ENCODE data around the gene ROR2.
A peak's percentile ranks its signal among the peaks of the same experiment; 100 is the strongest.
"Not testable (repeated sequence)": the region's sequence is repeated elsewhere in the genome, so short reads cannot be mapped to it uniquely, and the experiment has no call there.

The ROR2 gene

DNA sequence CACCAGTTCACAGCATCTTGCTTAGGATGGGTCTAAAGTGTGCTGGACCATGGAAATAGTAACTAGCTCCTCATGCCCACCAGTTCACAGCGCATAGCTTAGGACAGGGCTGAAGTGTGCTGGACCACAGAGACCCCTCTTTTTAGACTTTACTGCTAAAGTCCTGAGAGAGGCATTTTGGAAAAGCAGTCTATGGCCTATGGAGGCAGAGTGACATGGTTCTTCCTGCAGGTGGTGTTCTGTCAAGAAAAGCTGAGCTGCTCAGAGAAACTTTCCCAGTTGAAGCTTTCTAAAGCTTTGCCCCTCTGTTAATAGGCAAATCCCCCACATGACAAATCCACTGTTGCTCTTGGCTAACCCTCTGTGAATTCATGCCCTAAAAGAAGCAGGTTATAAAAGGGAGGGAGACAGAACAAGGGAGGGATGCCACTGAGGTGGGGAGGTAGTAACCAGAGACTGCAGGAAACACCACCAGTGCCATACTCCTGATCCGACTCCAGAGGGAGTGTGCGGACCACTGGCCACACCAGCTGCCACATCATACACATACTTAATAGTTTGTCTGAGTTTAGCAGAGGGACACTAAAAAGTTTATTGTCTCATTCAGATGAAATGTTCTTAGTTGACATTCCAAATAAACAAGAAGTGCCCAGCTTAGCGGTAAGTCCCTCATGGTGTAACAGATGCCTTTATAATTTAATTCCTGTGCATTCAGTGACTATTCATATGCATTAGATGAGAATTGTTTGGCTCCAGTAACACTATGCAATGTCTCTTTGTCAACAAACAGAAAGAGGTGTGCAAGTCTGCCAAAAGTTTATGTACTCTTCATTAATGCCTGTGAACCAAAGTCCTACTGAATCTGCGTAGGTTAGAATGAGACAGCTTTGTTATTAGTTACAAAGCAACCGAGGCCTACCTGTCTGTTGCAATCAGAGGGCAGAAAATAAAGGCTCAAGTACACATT, 290.2 kb downstream of the ROR2 start:
- peak; percentile 10 for DNase-seq

DNA sequence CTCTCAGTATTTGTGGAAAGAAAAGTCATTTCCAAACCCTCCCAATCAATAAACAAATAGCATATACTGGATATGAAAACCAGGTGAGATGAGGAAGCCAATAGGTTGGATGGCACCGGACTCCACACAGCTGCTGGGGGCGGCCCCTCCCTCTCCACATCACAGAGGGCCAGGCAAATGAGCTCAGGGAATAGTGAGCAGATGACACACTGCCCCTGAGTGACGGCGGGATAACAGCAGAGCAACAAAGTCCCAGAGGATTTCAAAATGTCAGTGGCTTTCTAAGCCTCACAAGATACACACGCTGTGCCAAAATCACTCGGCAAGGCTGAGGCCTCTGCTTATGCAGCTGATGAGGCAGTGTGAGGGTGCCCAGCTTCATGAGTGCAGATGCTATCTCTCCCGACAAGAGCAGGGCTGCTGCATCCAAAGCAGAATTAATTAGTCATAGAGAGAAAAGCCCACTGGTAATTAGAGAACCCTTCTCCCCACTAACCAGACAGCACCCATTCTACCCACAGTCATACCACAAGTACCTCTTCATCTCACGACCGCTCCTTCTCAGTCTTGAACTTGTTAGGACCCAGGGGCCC, 291.4 kb downstream of the ROR2 start:
- DNase-seq, result no peak

- no peak for DNase-seq
Measured at GRCh38 chr9:91657501-91657900, 292.5 kb downstream of the ROR2 start.

DNA sequence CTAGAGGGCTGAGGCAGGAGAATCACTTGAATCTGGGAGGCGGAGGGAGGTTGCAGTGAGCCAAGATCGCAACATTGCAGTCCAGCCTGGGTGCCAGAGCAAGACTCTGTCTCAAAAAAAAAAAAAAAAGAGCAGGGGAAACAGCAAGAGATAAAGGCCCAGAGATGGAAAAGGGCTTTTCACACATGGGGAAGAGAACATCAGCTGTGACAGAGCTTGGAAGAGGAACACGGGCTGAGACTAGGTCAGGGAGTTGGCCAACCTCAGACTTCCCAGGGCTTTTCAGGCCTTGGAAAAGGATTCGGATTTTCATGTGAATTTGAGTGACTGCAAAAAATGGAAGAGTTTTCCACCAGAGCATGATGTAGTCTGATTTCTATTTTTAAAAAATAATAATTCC, 294.4 kb downstream of the ROR2 start:
- no peak for DNase-seq

GRCh38 chr9:91655215-91655614, 294.8 kb downstream of the ROR2 start:
- no peak for DNase-seq

DNA sequence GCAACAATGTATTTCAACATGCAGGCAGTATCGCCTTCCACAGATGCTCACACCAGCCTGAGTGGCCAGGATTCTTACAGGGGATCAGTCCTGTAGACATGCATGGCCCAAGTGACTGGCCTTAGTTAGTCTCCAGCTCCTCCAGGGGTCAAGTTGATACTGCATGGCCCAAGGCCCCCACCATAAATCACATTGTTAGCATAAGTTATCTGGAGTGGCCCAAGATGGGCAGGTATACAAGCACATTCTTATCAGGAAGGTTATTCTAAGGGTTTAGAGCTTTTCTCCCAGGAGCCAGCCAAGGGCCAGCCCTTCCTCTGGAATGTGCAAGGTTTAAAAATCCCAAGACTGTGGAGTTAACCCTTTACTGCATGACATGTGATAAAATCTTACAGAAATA, 295.5 kb downstream of the ROR2 start:
- DNase-seq, result no peak

- no peak for DNase-seq
Measured at GRCh38 chr9:91647371-91647770, 302.7 kb downstream of the ROR2 start.

DNA sequence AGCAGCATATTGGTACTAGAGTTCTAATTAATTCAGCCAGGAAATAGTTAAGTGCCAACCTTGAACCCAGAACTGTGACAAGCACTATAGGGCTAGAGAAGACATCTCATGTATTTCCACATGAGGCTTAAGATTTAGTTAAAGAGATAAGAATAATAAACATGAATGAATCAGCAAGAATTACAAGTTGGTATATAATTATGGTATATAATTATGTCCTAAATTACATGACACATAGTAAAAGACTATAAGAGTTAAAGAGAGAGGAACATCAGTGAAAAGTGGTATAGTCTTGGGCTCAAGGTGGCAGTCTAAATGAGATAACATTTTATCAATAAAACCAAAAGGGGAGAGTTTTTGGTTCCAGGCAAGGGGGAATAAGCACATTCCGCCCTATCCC, 303.3 kb downstream of the ROR2 start:
- no peak for DNase-seq

DNA sequence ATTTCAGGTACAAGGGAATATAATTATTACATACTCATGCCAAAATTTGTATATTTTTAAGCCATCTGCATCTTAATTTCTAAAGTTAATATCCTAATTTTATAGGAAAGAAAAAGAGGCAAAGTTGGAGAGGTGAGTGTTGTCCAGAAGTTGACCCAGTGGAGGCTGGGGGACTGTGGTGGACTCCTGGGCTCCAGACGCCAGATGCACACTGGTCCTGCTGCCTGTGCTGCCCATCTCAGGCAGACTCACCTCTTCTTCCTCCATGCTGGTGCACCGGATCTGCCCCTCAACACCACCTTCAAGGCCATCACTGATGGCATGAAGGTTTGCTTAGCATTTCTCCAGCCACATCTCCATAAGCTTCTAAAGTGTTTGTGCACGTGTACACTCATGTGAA, 305.6 kb downstream of the ROR2 start:
- DNase-seq, result no peak

- DNase-seq, result no peak
Measured at GRCh38 chr9:91643481-91644077, 306.4 kb downstream of the ROR2 start.

DNA sequence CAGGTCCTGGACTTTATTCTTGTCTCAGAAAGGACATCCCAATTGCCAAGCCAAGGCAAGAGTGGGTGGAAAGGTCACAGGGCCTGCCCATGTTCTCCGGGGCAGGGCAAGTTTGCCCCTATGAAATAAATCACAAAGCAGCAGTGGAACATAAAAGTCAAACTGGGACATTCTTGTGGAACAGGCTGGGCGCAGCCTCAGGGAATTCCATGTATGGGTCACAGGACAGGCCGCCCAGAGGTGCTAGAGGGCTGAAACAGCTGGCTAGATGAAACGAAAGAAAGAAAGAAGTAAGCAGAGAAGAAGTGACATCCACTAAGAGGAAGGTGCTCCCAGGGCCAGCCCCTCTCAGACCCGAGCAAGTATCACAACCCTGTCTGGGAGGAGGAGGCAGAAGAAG, 307.3 kb downstream of the ROR2 start:
- DNase-seq, result no peak

DNA sequence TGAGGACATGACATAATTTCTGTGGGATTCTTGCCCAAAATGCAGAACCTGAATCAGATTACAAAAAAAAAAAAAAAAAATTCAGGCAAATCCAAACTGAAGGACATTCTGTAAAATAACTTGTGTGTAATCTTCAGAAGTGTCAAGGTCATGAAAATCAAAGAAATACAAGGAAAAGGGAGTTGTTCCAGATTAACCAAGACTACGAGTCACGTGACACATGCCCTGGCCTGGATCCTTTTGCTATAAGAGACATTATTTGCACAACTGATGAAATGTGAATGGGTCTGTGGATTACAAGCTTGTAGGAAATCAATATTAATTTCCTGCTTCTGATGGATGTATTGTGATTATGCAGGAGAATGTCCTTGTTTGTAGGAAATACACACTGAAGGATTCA, 309.6 kb downstream of the ROR2 start:
- DNase-seq, result no peak

- no peak for DNase-seq
Measured at GRCh38 chr9:91639054-91639453, 311.0 kb downstream of the ROR2 start.

DNA sequence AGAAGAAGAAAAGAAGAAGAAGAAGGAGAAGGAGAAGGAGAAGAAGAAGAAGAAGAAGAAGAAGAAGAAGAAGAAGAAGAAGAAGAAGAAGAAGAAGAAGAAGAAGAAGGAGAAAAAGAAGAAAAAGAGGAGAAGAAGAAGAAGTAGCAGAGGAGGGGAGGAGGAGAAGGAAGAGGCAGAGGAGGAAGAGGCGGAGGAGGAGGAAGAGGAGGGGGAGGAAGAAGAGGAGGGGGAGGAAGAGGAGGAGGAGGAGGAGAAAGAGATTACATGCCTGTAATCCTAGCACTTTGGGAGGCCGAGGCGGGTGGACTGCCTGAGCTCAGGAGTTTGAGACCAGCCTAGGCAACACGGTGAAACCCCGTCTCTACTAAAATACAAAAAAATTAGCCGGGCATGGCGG, 315.2 kb downstream of the ROR2 start:
- DNase-seq, result not testable (repeated sequence)

GRCh38 chr9:91629718-91630117, 320.3 kb downstream of the ROR2 start:
- DNase-seq, result no peak

DNA sequence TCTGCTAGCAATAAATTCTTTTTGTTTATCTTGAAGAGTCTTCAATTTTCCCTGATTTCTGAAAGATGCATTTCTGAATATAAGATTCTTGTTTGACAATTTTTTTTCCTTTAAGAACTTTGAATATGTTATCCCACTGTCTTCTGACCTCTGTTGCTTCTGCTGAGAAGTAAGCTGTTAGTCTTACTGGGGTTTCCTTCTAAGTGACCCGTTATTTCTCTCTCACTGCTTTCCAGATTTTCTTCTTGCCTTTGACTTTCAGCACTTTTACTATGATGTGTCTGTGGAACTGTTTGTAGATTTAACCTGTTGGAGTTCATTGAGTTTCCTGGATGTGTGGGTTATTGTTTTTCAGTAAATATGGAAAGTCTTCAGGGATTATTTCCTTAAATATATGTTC, 321.1 kb downstream of the ROR2 start:
- DNase-seq, result no peak

DNA sequence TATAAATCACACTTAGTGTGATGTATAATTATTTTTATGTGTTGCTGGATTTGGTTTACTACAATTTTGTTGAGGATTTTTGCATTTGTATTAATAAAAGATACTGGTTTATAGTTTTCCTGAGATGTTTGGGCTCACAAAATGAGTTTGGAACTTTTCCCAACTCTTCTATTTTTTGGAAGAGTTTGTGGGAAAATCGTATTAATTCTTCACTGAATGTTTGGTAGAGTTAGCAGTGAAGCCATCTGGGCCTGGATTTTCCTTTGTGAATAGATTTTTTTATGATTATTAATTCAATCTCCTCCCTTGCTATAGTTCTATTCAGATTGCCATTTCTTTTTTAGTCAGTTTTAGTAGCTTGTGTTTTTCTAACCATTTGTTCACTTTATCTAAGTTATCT, 324.7 kb downstream of the ROR2 start:
- no peak for DNase-seq

DNA sequence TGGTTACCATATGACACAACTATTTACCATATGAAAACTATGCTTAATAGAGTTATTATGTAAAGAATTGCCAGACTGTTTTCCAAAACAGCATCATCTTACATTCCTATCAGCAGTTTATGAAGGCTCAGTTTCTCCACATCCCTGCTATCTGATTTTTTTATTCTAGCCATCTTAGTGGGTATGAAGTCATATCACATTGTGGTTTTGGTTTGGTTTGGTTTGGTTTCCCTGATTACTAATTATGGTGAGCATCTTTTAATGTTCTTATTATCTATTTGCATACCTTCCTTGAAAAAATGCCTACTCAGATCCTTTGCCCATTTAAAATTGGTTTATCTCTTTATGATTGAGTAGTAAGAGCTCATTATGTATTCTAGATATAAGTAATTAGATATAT, 327.0 kb downstream of the ROR2 start:
- DNase-seq, result no peak

DNA sequence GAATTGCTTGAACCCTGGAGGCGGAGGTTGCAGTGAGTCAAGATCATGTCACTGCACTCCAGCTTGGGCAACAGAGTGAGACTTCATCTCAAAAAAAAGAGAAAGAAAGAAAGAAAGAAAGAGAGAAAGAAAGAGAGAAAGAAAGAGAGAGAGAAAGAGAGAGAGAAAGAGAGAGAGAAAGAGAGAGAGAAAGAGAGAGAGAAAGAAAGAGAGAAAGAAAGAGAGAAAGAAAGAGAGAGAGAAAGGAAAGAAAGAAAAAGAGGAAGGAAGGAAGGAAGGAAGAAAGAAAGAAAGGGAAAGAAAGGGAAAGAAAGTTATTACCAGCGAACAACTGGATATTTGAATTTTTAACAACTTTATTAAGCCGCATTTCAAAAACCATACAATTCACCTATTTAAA, 327.9 kb downstream of the ROR2 start:
- not testable (repeated sequence) for DNase-seq

DNA sequence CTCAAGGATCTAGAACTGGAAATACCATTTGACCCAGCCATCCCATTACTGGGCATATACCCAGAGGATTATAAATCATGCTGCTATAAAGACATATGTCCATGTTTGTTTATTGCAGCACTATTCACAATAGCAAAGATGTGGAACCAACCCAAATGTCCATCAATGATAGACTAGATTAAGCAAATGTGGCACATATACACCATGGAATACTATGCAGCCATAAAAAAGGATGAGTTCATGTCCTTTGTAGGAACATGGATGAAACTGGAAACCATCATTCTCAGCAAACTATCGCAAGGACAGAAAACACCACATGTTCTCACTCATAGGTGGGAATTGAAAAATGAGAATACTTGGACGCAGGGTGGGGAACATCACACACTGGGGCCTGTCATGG, 336.0 kb downstream of the ROR2 start:
- not testable (repeated sequence) for DNase-seq

- no peak for DNase-seq
Measured at GRCh38 chr9:91611582-91611981, 338.4 kb downstream of the ROR2 start.

DNA sequence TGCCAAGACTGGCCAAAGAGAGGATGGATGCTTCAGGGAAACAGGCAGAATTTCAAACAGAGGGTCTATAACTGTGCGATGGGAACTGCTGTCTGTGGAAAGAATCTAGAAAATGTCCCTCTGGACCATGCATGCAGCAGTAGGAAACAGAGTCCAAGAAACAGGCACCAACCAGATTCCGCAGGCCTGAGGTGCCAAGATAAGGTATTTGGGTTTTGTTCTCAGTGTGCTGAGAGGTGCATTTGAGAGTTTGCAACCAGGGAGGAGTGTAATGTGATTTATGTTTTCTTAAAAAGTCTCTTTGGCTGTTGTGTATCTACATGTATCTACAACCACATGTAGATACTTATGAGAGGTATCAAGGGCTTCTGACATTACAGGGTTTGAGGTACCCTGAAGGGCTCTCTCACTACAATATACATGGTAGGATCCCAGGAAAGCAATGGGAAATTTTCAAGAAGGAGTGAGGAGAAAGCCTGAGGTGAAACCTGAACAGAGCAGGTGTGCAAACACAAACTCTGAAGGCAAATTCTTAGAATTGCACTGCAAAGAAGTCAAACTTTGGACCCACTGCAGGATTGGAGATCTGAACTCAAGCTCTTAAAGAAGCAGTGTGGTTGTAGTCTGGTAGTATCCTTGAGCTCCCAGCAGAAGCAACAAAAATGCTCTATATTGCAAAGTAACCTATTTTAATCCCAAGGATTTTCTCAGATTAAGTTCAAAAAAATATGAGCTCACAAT, 343.6 kb downstream of the ROR2 start:
- no peak for DNase-seq

DNA sequence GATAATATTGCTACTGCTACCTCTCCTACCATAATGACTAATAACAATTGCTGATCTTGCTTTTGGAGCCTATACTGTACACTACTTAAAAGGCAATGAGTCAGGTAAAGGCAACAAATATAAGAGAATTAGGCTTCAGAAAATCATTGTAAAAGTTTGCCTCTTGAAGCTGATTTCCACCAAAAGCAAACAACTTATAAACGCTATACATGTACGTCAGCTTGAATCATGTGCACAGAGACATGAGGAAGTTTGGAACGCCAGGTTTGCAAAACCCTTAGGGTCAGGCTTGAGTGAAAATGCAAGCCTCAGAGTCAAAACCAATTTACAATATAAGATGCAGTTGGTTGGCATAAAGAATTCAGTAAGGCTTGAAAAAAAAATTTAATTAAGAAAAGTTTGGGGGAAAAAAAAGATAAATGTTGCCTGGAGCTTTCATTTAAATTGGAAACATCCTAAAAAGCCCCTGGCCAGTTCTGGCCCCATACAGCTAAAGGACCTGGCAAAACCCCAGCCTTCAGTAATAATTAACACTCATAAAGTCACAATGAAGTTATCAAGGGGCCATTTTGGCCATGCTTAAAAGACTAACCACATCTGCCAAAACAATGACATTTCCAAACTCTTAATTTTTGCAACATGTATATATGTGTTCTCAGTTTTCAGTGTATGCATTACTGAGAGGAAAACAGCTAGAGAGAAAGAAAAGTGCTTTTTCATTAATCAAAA, 345.4 kb downstream of the ROR2 start:
- DNase-seq, result no peak

Data from stimulated activated CD4-positive, alpha-beta T cell treated with anti-CD3 and anti-CD28 coated beads, Interleukin-15, amount 100 ng/mL, for 24 hours (primary cell).